Ascending aorta (tissue), 2 donors: ENCODE data around the gene OCIAD2. TPM values are rescaled to one million over a fixed set of nuclear protein-coding genes. Genes with fewer than 3 reads are reported as not detected.

Experiments
- DNase-seq, 2 donors: peaks; one replicate each; pipeline ENCODE4 v3.0.0-alpha.2; 2019; ENCODE audit warnings: low spot score in 2 of 2
- H3K27ac ChIP-seq, 2 donors: fragments of 200-600 bp; sonication (generic); one replicate each; pipeline ENCODE4 v1.5.1; 2016 to 2017; ENCODE audit warnings: mild to moderate bottlenecking in 1 of 2
- H3K27me3 ChIP-seq: fragments of 200-600 bp; sonication (generic); one replicate; pipeline ENCODE4 v1.5.1; 2017
- H3K36me3 ChIP-seq, 2 donors: fragments of 200-600 bp; sonication (generic); one replicate each; pipeline ENCODE4 v1.5.1; 2016
- H3K4me1 ChIP-seq, 2 donors: fragments of 200-600 bp; sonication (generic); one replicate each; pipeline ENCODE4 v1.5.1; 2016 to 2017; ENCODE audit warnings: mild to moderate bottlenecking in 1 of 2
- H3K4me3 ChIP-seq, 2 donors: fragments of 200-600 bp; sonication (generic); one replicate each; pipeline ENCODE4 v1.5.1; 2016 to 2017; ENCODE audit warnings: mild to moderate bottlenecking in 1 of 2
- H3K9me3 ChIP-seq, 2 donors: fragments of 200-600 bp; sonication (generic); one replicate each; pipeline ENCODE4 v1.5.1; 2016
- CTCF ChIP-seq, 3 experiments: fragments of 200-600 bp in 2 of 3; fragments of 450-650 bp in 1 of 3; sonication (generic) in 2 of 3; IDR thresholded peaks; one replicate each; pipeline ENCODE4 v1.5.1; 2016 to 2019; ENCODE audit warnings: antibody characterized with exemption in 3 of 3, mild to moderate bottlenecking in 1 of 3, moderate library complexity in 1 of 3
- intact Hi-C: fragments of 100-400 bp; cut with DNase I; formaldehyde crosslinking; loops from one replicate; pipeline ENCODE4 v1.15.1; 2023
- total RNA-seq: library from RNA; depleted of rRNA; stranded (reverse); fragments of >200 nt; gene quantifications from one replicate; pipeline ENCODE4 v1.1.0, GENCODE V29; 2016

Gene OCIAD2
- total RNA-seq, 1 donor from 2014 or later = 1.9 TPM

- Histone ChIP-seq H3K27ac (no peak overlapping the region), H3K27me3 (no peaks in the 10 kb centered on the region), H3K36me3 (peaks cover 4 to 23% of the 10 kb centered on the region in 2 donors), H3K4me3 (no peak overlapping the region), H3K4me1 (no peaks in the 10 kb centered on the region), H3K9me3 (no peaks in the 10 kb centered on the region)
- TF ChIP-seq CTCF (IDR thresholded peaks at IDR 0.05) = no peak
- intact Hi-C loops = no loop called here
- DNase-seq = no peak
Observed at GRCh38 chr4:48862661-48863060, 43.9 kb downstream of the OCIAD2 start.

GRCh38 chr4:48862038-48862437, 44.5 kb downstream of the OCIAD2 start:
- no peak for DNase-seq
- Histone ChIP-seq H3K9me3 (no peaks in the 10 kb centered on the region), H3K4me3 (no peak overlapping the region), H3K27ac (no peak overlapping the region), H3K27me3 (no peaks in the 10 kb centered on the region), H3K36me3 (peaks cover 10 to 28% of the 10 kb centered on the region in 2 donors), H3K4me1 (no peaks in the 10 kb centered on the region)
- intact Hi-C loops = no loop called here
- no peak for TF ChIP-seq CTCF (IDR thresholded peaks at IDR 0.05)

GRCh38 chr4:48858130-48858529, 48.4 kb downstream of the OCIAD2 start:
- H3K27ac ChIP-seq = no peak overlapping the region
- H3K4me1 ChIP-seq = no peaks in the 10 kb centered on the region
- no peaks in the 10 kb centered on the region for H3K27me3 ChIP-seq
- no peak overlapping the region for H3K4me3 ChIP-seq
- intact Hi-C loops = no loop called here
- peaks cover 10 to 48% of the 10 kb centered on the region in 2 donors for H3K36me3 ChIP-seq
- H3K9me3 ChIP-seq = no peaks in the 10 kb centered on the region
- TF ChIP-seq CTCF (IDR thresholded peaks at IDR 0.05) = no peak
- no peak for DNase-seq

GRCh38 chr4:48854982-48855381, 51.6 kb downstream of the OCIAD2 start:
- H3K9me3 ChIP-seq = no peaks in the 10 kb centered on the region
- no peak overlapping the region for H3K27ac ChIP-seq
- H3K36me3 ChIP-seq = peaks cover 22 to 57% of the 10 kb centered on the region in 2 donors
- intact Hi-C loops = no loop called here
- DNase-seq = no peak
- no peak overlapping the region for H3K4me3 ChIP-seq
- H3K27me3 ChIP-seq = no peaks in the 10 kb centered on the region
- no peak for TF ChIP-seq CTCF (IDR thresholded peaks at IDR 0.05)
- no peaks in the 10 kb centered on the region for H3K4me1 ChIP-seq

- Histone ChIP-seq H3K27me3 (no peaks in the 10 kb centered on the region), H3K9me3 (no peaks in the 10 kb centered on the region), H3K4me1 (no peaks in the 10 kb centered on the region), H3K4me3 (no peak overlapping the region), H3K36me3 (peaks cover 25 to 60% of the 10 kb centered on the region in 2 donors), H3K27ac (no peak overlapping the region)
- no peak for TF ChIP-seq CTCF (IDR thresholded peaks at IDR 0.05)
- no peak for DNase-seq
- intact Hi-C loops = no loop called here
Observed at GRCh38 chr4:48854395-48854683, 52.2 kb downstream of the OCIAD2 start.
